A549 (cell line): Measurements from ENCODE around the gene DDX27.

Experiments used
- EP300 ChIP-seq, 2 experiments: fragments of >200 bp; sonication (Bioruptor Twin); formaldehyde crosslinking; IDR thresholded peaks; 2 replicates in 1 of 2; 3 replicates in 1 of 2; pipeline ENCODE4 v1.6.1; 2016 to 2017
- MAFK ChIP-seq: fragments of 450-650 bp; IDR thresholded peaks from 2 replicates; pipeline ENCODE4 v1.6.1; 2014; ENCODE audit not compliant: partially characterized antibody
- MYC ChIP-seq: IDR thresholded peaks from 2 replicates; pipeline ENCODE4 v1.6.1; 2012; ENCODE audit warnings: mild to moderate bottlenecking, inconsistent platforms, low read length, improper control_type of control experiment, borderline replicate concordance
- POLR2A ChIP-seq: IDR thresholded peaks from 2 replicates; pipeline ENCODE4 v1.6.1; 2012; ENCODE audit warnings: mild to moderate bottlenecking, low read length
- TF ChIP-seq, protein P1 (sequence below): fragments of >200 bp; sonication (Bioruptor Twin); formaldehyde crosslinking; IDR thresholded peaks from 3 replicates; pipeline ENCODE4 v1.5.1; 2016
- TF ChIP-seq, protein P2 (sequence below): fragments of 200-600 bp; sonication (generic); IDR thresholded peaks from 2 replicates; pipeline ENCODE4 v1.6.1; 2016; ENCODE audit warnings: antibody characterized with exemption, mild to moderate bottlenecking, moderate library complexity
- TF ChIP-seq, protein P3 (sequence below): fragments of 150-350 bp; IDR thresholded peaks from 2 replicates; pipeline ENCODE4 v1.6.1; 2014; ENCODE audit warnings: low read depth, mild to moderate bottlenecking, low read length

DNA sequence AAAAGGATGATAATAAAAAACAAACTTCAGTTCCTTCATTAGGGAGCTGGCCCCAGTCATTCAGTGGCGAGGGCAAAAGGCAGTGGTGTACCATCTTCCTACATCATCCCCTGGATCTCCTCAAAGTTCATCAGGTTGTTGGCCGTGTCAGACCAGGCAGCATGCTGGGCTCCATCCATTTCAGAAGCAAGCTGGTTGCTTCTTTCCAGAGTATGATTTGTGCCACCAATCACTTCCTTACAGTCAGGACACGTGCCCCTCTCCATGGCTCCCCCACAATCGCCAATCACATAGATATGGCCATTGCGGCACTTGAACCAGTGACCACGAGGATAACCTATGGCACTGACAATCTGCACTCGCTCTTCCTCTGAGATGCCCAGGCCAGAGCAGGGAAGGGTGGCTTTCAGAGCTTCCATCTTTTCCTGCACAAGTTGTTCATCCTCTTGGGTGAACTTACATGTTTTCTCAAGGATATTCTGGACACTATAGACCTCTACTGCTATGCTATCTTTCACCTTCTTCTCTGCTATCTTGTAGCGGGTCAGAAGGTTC, 28.0 kb downstream of the DDX27 start:
- TF ChIP-seq, protein P1, sequence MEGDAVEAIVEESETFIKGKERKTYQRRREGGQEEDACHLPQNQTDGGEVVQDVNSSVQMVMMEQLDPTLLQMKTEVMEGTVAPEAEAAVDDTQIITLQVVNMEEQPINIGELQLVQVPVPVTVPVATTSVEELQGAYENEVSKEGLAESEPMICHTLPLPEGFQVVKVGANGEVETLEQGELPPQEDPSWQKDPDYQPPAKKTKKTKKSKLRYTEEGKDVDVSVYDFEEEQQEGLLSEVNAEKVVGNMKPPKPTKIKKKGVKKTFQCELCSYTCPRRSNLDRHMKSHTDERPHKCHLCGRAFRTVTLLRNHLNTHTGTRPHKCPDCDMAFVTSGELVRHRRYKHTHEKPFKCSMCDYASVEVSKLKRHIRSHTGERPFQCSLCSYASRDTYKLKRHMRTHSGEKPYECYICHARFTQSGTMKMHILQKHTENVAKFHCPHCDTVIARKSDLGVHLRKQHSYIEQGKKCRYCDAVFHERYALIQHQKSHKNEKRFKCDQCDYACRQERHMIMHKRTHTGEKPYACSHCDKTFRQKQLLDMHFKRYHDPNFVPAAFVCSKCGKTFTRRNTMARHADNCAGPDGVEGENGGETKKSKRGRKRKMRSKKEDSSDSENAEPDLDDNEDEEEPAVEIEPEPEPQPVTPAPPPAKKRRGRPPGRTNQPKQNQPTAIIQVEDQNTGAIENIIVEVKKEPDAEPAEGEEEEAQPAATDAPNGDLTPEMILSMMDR = no peak
- TF ChIP-seq POLR2A (no peak), MYC (no peak), MAFK (no peak), EP300 (IDR thresholded peaks at IDR 0.05) (no peak)
- TF ChIP-seq, protein P2, sequence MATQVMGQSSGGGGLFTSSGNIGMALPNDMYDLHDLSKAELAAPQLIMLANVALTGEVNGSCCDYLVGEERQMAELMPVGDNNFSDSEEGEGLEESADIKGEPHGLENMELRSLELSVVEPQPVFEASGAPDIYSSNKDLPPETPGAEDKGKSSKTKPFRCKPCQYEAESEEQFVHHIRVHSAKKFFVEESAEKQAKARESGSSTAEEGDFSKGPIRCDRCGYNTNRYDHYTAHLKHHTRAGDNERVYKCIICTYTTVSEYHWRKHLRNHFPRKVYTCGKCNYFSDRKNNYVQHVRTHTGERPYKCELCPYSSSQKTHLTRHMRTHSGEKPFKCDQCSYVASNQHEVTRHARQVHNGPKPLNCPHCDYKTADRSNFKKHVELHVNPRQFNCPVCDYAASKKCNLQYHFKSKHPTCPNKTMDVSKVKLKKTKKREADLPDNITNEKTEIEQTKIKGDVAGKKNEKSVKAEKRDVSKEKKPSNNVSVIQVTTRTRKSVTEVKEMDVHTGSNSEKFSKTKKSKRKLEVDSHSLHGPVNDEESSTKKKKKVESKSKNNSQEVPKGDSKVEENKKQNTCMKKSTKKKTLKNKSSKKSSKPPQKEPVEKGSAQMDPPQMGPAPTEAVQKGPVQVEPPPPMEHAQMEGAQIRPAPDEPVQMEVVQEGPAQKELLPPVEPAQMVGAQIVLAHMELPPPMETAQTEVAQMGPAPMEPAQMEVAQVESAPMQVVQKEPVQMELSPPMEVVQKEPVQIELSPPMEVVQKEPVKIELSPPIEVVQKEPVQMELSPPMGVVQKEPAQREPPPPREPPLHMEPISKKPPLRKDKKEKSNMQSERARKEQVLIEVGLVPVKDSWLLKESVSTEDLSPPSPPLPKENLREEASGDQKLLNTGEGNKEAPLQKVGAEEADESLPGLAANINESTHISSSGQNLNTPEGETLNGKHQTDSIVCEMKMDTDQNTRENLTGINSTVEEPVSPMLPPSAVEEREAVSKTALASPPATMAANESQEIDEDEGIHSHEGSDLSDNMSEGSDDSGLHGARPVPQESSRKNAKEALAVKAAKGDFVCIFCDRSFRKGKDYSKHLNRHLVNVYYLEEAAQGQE = no peak
- TF ChIP-seq, protein P3, sequence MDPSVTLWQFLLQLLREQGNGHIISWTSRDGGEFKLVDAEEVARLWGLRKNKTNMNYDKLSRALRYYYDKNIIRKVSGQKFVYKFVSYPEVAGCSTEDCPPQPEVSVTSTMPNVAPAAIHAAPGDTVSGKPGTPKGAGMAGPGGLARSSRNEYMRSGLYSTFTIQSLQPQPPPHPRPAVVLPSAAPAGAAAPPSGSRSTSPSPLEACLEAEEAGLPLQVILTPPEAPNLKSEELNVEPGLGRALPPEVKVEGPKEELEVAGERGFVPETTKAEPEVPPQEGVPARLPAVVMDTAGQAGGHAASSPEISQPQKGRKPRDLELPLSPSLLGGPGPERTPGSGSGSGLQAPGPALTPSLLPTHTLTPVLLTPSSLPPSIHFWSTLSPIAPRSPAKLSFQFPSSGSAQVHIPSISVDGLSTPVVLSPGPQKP = no peak
